Vagina (tissue), 2 donors: ENCODE results near the gene HBA1. TPM values are rescaled to one million over a fixed set of nuclear protein-coding genes. Genes with fewer than 3 reads are reported as not detected.
"Not testable (repeated sequence)": the region's sequence is repeated elsewhere in the genome, so short reads cannot be mapped to it uniquely, and the experiment has no call there.

Experiments used
- DNase-seq, 2 donors: peaks; one replicate each; pipeline ENCODE4 v3.0.0-alpha.2; 2017; ENCODE audit errors: extremely low spot score in 2 of 2
- H3K27ac ChIP-seq: fragments of 200-600 bp; sonication (generic); one replicate; pipeline ENCODE4 v1.5.1; 2019
- H3K27me3 ChIP-seq: fragments of 200-600 bp; sonication (generic); one replicate; pipeline ENCODE4 v1.5.1; 2019
- H3K36me3 ChIP-seq, 2 donors: fragments of 200-600 bp; sonication (generic); one replicate each; pipeline ENCODE4 v1.5.1; 2017 to 2019
- H3K4me1 ChIP-seq: fragments of 200-600 bp; sonication (generic); one replicate; pipeline ENCODE4 v1.5.1; 2019
- H3K4me3 ChIP-seq, 2 donors: fragments of 200-600 bp; sonication (generic); 1 replicate in 1 of 2; 2 replicates in 1 of 2; pipeline ENCODE4 v1.5.1; 2016 to 2019
- H3K9me3 ChIP-seq: fragments of 200-600 bp; sonication (generic); one replicate; pipeline ENCODE4 v1.5.1; 2019
- POLR2A ChIP-seq, 2 donors: fragments of 450-650 bp; IDR thresholded peaks; one replicate each; pipeline ENCODE4 v1.6.1; 2017; ENCODE audit warnings: antibody characterized with exemption in 2 of 2, mild to moderate bottlenecking in 2 of 2, moderate library complexity in 2 of 2
- POLR2AphosphoS5 ChIP-seq, 2 donors: sonication (generic); formaldehyde crosslinking; IDR thresholded peaks; one replicate each; pipeline ENCODE4 v1.9.0; 2017; ENCODE audit warnings: antibody characterized with exemption in 2 of 2, mild to moderate bottlenecking in 2 of 2, low read depth in 1 of 2; ENCODE audit not compliant: insufficient read depth in 1 of 2
- intact Hi-C: fragments of 100-400 bp; cut with DNase I; formaldehyde crosslinking; loops from one replicate; pipeline ENCODE4 v1.15.1; 2023
- total RNA-seq: library from RNA; depleted of rRNA; stranded (reverse); fragments of >200 nt; gene quantifications from one replicate; pipeline ENCODE4 v1.2.3, GENCODE V29; 2016
- TF ChIP-seq, protein P1 (sequence below), 3 experiments: fragments of 450-650 bp in 2 of 3; fragments of 200-600 bp in 1 of 3; sonication (generic) in 1 of 3; IDR thresholded peaks; one replicate each; pipeline ENCODE4 v1.5.1; 2017 to 2019; ENCODE audit warnings: antibody characterized with exemption in 3 of 3, mild to moderate bottlenecking in 2 of 3, moderate library complexity in 2 of 3

The HBA1 gene
- total RNA-seq, 1 donor from 2014 or later, result 523 TPM

DNA sequence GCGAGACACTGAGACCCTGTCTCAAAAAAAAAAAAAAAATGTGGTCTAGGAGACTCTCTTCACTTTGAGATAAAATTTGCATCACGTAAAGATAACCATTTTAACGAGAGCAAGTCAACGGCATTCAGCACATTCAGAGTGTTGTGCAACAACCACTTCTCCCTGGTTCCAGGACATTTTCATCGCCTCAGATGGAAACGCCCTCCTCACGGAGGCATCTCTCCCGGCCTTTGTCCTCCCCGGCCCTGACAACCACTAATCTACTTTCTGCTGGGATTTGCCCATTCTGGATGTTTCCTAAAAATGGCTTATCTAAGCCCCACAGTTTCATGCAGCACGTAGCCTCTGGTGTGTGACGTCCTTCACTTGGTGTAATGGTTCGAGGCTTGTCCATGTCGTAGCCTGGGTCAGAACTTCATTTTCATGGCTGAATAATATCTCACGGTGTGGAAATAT lies 31.7 kb upstream of the HBA1 start:
- Histone ChIP-seq H3K36me3 (no peaks in the 10 kb centered on the region), H3K27ac (no peak overlapping the region), H3K4me3 (no peak overlapping the region), H3K4me1 (no peaks in the 10 kb centered on the region), H3K27me3 (no peaks in the 10 kb centered on the region), H3K9me3 (no peaks in the 10 kb centered on the region)
- intact Hi-C loops, result no loop called here
- DNase-seq, result no peak
- no peak for TF ChIP-seq POLR2AphosphoS5 (IDR thresholded peaks at IDR 0.05; ENCODE audit: insufficient read depth in 1 of 2, low read depth in 1 of 2)
- TF ChIP-seq, protein P1, sequence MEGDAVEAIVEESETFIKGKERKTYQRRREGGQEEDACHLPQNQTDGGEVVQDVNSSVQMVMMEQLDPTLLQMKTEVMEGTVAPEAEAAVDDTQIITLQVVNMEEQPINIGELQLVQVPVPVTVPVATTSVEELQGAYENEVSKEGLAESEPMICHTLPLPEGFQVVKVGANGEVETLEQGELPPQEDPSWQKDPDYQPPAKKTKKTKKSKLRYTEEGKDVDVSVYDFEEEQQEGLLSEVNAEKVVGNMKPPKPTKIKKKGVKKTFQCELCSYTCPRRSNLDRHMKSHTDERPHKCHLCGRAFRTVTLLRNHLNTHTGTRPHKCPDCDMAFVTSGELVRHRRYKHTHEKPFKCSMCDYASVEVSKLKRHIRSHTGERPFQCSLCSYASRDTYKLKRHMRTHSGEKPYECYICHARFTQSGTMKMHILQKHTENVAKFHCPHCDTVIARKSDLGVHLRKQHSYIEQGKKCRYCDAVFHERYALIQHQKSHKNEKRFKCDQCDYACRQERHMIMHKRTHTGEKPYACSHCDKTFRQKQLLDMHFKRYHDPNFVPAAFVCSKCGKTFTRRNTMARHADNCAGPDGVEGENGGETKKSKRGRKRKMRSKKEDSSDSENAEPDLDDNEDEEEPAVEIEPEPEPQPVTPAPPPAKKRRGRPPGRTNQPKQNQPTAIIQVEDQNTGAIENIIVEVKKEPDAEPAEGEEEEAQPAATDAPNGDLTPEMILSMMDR (IDR thresholded peaks at IDR 0.05), result no peak
- TF ChIP-seq POLR2A (IDR thresholded peaks at IDR 0.05), result no peak

DNA sequence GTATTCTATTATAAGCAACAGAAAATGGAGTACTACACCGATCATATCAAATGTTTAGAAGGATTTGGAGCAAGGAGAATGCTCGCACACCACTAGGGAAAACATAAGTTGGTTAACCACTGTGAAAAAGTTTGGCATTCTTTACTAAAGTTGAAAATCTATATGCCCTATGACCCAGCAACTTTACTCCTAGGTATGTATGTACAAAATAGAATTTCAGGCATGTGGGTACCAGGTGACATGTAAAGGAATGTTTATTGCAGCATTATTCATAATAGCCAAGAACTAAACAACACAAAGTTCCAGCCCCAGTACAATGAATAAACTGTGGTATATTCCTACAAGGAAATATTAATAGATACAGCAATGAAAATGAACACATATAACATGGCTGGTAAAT lies 29.8 kb upstream of the HBA1 start:
- no peak for DNase-seq
- intact Hi-C loops, result no loop called here
- no peak overlapping the region for H3K4me3 ChIP-seq
- H3K4me1 ChIP-seq, result no peaks in the 10 kb centered on the region
- no peaks in the 10 kb centered on the region for H3K27me3 ChIP-seq
- H3K36me3 ChIP-seq, result no peaks in the 10 kb centered on the region
- TF ChIP-seq POLR2A (IDR thresholded peaks at IDR 0.05), result no peak
- TF ChIP-seq POLR2AphosphoS5 (IDR thresholded peaks at IDR 0.05; ENCODE audit: insufficient read depth in 1 of 2, low read depth in 1 of 2), result no peak
- TF ChIP-seq, protein P1 (IDR thresholded peaks at IDR 0.05), result no peak
- no peak overlapping the region for H3K27ac ChIP-seq
- no peaks in the 10 kb centered on the region for H3K9me3 ChIP-seq

DNA sequence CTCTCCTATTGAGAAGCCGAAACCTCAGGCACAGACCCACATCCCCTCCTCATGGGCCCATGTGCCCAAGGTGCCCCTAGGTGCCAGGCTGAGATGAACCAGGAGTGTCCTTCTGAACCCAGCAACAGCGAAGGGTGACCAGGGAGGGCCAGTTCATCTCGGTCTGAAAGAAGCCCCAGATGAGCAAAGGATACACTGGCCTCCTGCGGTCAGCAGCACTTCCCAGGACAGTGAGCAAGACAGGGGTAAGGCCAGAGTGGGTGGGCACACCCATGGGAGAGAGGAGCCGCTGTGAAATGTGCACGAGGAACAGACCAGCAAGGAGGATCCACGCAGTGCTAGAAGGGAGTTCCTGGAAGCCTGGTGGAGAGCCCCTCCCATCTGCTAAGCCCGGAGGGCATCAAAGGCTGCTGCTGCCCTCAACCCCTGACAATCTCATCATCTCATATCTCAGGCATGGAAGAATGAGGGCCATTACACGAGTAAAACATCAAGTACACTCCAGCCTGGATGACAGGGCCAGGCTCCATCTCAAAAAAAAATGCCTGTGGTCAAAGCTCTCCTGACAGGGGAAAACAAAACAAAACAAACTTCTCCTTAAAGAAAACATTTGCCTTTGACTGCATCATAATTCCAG lies 27.3 kb upstream of the HBA1 start:
- no peaks in the 10 kb centered on the region for H3K27me3 ChIP-seq
- intact Hi-C loops, result no loop called here

DNA sequence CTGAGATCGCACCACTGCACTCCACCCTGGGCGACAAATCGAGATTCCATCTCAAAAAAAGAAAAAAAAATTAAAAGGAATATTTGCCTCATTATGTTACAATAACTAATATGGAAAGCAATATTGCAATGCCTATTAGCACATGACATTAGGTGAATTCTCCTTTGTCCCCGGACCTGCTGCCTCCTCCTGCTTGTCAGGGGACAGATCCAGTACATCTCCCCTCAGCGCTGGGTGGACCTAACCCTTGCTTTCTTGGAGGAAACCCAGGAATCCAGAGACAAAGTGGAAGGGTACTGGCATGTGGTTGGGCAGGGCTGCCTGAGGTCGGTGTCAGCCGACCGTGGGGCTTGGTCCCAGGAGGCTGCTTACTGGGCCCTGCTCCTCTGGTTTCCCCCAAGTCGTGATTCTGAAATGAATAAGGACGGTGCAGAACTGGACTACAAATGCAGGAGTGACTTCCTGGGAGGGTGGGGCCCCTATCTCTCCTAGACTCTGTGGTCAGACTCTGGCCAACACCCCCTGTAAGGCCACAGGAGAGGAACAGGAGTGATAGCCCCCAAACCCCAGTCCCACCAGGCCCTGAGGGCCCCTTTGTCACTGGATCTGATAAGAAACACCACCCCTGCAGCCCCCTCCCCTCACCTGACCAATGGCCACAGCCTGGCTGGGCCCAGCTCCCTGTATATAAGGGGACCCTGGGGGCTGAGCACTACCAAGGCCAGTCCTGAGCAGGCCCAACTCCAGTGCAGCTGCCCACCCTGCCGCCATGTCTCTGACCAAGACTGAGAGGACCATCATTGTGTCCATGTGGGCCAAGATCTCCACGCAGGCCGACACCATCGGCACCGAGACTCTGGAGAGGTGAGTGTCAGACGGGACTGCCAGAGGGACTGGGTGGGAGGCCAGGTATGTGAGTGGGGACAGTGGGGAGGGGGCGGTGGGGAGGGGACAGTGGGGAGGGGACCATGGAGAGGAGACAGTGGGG lies 24.0 kb upstream of the HBA1 start, which contains the start of gene HBZ:
Gene HBZ (plus strand): TSS at position 504 of the 988 bp plus-strand sequence. CDS start 266 bp downstream, at position 770.
- DNase-seq, result no peak
- H3K4me3 ChIP-seq, result no peak within 1 kb of the TSS
- TF ChIP-seq, protein P1 (IDR thresholded peaks at IDR 0.05), result no peak
- TF ChIP-seq POLR2A (IDR thresholded peaks at IDR 0.05) (no peak), POLR2AphosphoS5 (IDR thresholded peaks at IDR 0.05; ENCODE audit: insufficient read depth in 1 of 2, low read depth in 1 of 2) (no peak)
- H3K27ac ChIP-seq, result no peak within 1 kb of the TSS
- H3K36me3 ChIP-seq, result no peaks in the 10 kb centered on the region
- H3K9me3 ChIP-seq, result no peaks in the 10 kb centered on the region
- no peaks in the 10 kb centered on the region for H3K27me3 ChIP-seq
- H3K4me1 ChIP-seq, result peaks cover 9% of the 10 kb centered on the region
- intact Hi-C loops, result no loop called here

More for the DNA sequence above, 27.3 kb upstream of the HBA1 start:
- TF ChIP-seq POLR2A (IDR thresholded peaks at IDR 0.05) (no peak), POLR2AphosphoS5 (IDR thresholded peaks at IDR 0.05; ENCODE audit: insufficient read depth in 1 of 2, low read depth in 1 of 2) (no peak)
- TF ChIP-seq, protein P1 (IDR thresholded peaks at IDR 0.05), result no peak
- Histone ChIP-seq H3K9me3 (no peaks in the 10 kb centered on the region), H3K4me1 (peaks cover under 1% of the 10 kb centered on the region), H3K27ac (no peak overlapping the region), H3K36me3 (no peaks in the 10 kb centered on the region), H3K4me3 (no peak overlapping the region)
- no peak for DNase-seq

DNA sequence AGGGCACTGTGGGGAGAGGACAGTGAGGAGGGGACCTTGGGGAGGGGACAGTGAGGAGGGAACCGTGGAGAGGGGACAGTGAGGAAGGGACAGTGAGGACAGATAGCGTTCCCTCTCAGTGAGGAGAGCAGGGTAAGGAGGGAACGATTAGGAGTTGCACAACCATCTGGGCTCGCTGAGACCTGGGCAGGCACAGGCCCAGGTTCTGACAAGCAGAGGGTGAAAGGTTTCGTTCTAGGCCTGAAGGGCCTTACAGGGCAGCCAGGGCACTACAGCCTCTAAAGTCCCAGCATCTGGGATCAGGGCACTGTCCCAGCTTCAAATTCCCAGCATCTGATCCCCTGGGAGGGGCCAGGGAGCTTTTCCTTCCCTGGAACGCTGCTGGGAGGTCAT lies 23.4 kb upstream of the HBA1 start:
- DNase-seq, H3K27ac ChIP-seq, H3K4me3 ChIP-seq, H3K4me1 ChIP-seq, H3K9me3 ChIP-seq, H3K36me3 ChIP-seq, intact Hi-C loops, H3K27me3 ChIP-seq: not testable (repeated sequence)

DNA sequence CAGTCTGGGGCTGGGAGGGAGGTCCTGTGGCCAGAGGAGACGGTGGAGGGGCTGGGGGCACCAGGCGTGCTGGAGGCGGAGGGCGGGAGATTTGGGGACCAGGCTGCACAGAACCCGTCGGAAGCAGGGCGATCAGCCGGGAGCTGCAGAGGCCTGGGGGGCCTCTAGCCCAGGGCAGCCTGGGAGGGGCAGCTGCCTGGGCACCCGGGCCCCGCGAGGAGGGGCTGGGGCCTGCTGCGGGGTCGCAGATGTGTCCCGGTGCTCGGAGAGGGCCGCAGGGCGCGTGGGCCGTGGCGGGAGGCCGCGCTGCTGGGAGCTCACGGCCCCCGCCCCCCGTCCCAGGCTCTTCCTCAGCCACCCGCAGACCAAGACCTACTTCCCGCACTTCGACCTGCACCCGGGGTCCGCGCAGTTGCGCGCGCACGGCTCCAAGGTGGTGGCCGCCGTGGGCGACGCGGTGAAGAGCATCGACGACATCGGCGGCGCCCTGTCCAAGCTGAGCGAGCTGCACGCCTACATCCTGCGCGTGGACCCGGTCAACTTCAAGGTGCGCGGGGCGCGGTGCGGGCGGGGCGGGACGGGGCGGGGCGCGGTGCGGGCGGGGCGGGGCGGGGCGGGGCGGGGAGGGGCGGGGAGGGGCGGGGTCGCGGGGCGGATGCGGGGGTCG lies 22.8 kb upstream of the HBA1 start:
- H3K36me3 ChIP-seq, H3K27me3 ChIP-seq, H3K27ac ChIP-seq, H3K4me1 ChIP-seq, DNase-seq, H3K9me3 ChIP-seq, intact Hi-C loops, H3K4me3 ChIP-seq: not testable (repeated sequence)
